ENCODE measurements around the gene ZNF106. TPM values are rescaled to one million over a fixed set of nuclear protein-coding genes. Genes with fewer than 3 reads are reported as not detected.

Gene ZNF106
- total RNA-seq, 1 donor from 2014 or later, result 69.6 TPM

DNA sequence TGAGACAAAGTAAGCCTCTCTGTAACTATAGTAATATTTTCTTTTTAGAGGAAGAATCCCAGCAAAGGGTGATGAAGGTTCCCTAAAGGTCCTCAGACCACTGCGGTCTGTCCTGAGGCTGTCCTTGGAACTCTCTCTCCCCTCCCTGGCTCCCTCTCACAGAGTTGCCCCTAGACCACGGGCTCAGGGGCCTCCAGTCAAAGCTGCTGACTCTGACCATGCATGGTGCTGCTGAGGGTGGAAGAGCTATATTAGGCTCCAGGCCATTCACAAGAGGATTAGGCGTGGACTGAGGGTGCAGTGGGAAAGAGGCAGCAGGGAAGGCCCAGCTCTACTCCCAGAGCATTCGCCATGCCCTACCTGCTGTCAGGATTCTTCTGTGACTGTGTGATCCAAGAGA, 117.0 kb downstream of the ZNF106 start:
- no peaks in the 10 kb centered on the region for H3K79me2 ChIP-seq (ENCODE audit: insufficient read depth, low read length)
- Mint-ChIP-seq H3K9me3 (ENCODE audit: unreplicated experiment) (peaks cover 10% of the 10 kb centered on the region), H3K36me3 (ENCODE audit: low read depth, unreplicated experiment) (no peaks in the 10 kb centered on the region), H3K4me3 (ENCODE audit: unreplicated experiment) (no peak overlapping the region), H3K4me1 (ENCODE audit: low read depth, unreplicated experiment) (peaks cover 3% of the 10 kb centered on the region), H3K27ac (ENCODE audit: unreplicated experiment) (no peak overlapping the region), H3K27me3 (ENCODE audit: low read depth, unreplicated experiment) (no peaks in the 10 kb centered on the region)
- H3K4me3 ChIP-seq (ENCODE audit: insufficient read depth, low read depth, low read length), result no peak overlapping the region
- DNase-seq (ENCODE audit: low read depth) (no peak), FAIRE-seq (no peak)
- no peak overlapping the region for H2AFZ ChIP-seq (ENCODE audit: low read depth, low read length)
- no peaks in the 10 kb centered on the region for H3K4me1 ChIP-seq (ENCODE audit: insufficient read depth, low read length)
- no peaks in the 10 kb centered on the region for H3K9me3 ChIP-seq (ENCODE audit: insufficient read depth, low read depth, low read length)
- H3K27me3 ChIP-seq (ENCODE audit: insufficient read depth, low read length), result no peaks in the 10 kb centered on the region
- no peak overlapping the region for H3K9ac ChIP-seq (ENCODE audit: low read length)
- H4K20me1 ChIP-seq (ENCODE audit: insufficient read depth, low read length), result no peaks in the 10 kb centered on the region
- H3K27ac ChIP-seq (ENCODE audit: low read depth, low read length), result no peak overlapping the region
- no peaks in the 10 kb centered on the region for H3K36me3 ChIP-seq (ENCODE audit: insufficient read depth, low read length)
- no peak overlapping the region for H3K4me2 ChIP-seq (ENCODE audit: low read length)
- no peak for TF ChIP-seq EZH2 (IDR thresholded peaks at IDR 0.05; ENCODE audit: insufficient read depth, low read length)
- TF ChIP-seq, protein P1, sequence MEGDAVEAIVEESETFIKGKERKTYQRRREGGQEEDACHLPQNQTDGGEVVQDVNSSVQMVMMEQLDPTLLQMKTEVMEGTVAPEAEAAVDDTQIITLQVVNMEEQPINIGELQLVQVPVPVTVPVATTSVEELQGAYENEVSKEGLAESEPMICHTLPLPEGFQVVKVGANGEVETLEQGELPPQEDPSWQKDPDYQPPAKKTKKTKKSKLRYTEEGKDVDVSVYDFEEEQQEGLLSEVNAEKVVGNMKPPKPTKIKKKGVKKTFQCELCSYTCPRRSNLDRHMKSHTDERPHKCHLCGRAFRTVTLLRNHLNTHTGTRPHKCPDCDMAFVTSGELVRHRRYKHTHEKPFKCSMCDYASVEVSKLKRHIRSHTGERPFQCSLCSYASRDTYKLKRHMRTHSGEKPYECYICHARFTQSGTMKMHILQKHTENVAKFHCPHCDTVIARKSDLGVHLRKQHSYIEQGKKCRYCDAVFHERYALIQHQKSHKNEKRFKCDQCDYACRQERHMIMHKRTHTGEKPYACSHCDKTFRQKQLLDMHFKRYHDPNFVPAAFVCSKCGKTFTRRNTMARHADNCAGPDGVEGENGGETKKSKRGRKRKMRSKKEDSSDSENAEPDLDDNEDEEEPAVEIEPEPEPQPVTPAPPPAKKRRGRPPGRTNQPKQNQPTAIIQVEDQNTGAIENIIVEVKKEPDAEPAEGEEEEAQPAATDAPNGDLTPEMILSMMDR (IDR thresholded peaks at IDR 0.05; ENCODE audit: insufficient read depth, low read depth, low read length), result no peak

- no peak overlapping the region for H3K4me3 Mint-ChIP-seq (ENCODE audit: unreplicated experiment)
- peaks cover 6% of the 10 kb centered on the region for H3K4me1 Mint-ChIP-seq (ENCODE audit: low read depth, unreplicated experiment)
- Histone ChIP-seq H3K27ac (ENCODE audit: low read depth, low read length) (no peak overlapping the region), H3K79me2 (ENCODE audit: insufficient read depth, low read length) (no peaks in the 10 kb centered on the region), H3K36me3 (ENCODE audit: insufficient read depth, low read length) (no peaks in the 10 kb centered on the region), H2AFZ (ENCODE audit: low read depth, low read length) (no peak overlapping the region), H3K4me1 (ENCODE audit: insufficient read depth, low read length) (no peaks in the 10 kb centered on the region), H3K9ac (ENCODE audit: low read length) (no peak overlapping the region), H3K27me3 (ENCODE audit: insufficient read depth, low read length) (no peaks in the 10 kb centered on the region), H3K4me3 (ENCODE audit: insufficient read depth, low read depth, low read length) (no peak overlapping the region), H3K9me3 (ENCODE audit: insufficient read depth, low read depth, low read length) (no peaks in the 10 kb centered on the region), H3K4me2 (ENCODE audit: low read length) (no peak overlapping the region), H4K20me1 (ENCODE audit: insufficient read depth, low read length) (no peaks in the 10 kb centered on the region)
- H3K27ac Mint-ChIP-seq (ENCODE audit: unreplicated experiment), result no peak overlapping the region
- H3K9me3 Mint-ChIP-seq (ENCODE audit: unreplicated experiment), result peaks cover 10% of the 10 kb centered on the region
- no peaks in the 10 kb centered on the region for H3K27me3 Mint-ChIP-seq (ENCODE audit: low read depth, unreplicated experiment)
- TF ChIP-seq, protein P1 (IDR thresholded peaks at IDR 0.05; ENCODE audit: insufficient read depth, low read depth, low read length), result no peak
- no peak for TF ChIP-seq EZH2 (IDR thresholded peaks at IDR 0.05; ENCODE audit: insufficient read depth, low read length)
- DNase-seq (ENCODE audit: low read depth) (no peak), FAIRE-seq (no peak)
- H3K36me3 Mint-ChIP-seq (ENCODE audit: low read depth, unreplicated experiment), result no peaks in the 10 kb centered on the region
These were observed 117.7 kb downstream of the ZNF106 start for GRCh38 chr15:42373274-42373673.

GRCh38 chr15:42371096-42371495, 119.8 kb downstream of the ZNF106 start:
- FAIRE-seq, result no peak
- no peak overlapping the region for H3K4me2 ChIP-seq (ENCODE audit: low read length)
- H3K4me1 ChIP-seq (ENCODE audit: insufficient read depth, low read length), result no peaks in the 10 kb centered on the region
- no peaks in the 10 kb centered on the region for H4K20me1 ChIP-seq (ENCODE audit: insufficient read depth, low read length)
- H3K27ac Mint-ChIP-seq (ENCODE audit: unreplicated experiment), result no peak overlapping the region
- H3K9me3 Mint-ChIP-seq (ENCODE audit: unreplicated experiment), result peaks cover 4% of the 10 kb centered on the region
- no peak for DNase-seq (ENCODE audit: low read depth)
- H3K27me3 Mint-ChIP-seq (ENCODE audit: low read depth, unreplicated experiment), result no peaks in the 10 kb centered on the region
- H2AFZ ChIP-seq (ENCODE audit: low read depth, low read length), result no peak overlapping the region
- TF ChIP-seq EZH2 (IDR thresholded peaks at IDR 0.05; ENCODE audit: insufficient read depth, low read length), result no peak
- TF ChIP-seq, protein P1 (IDR thresholded peaks at IDR 0.05; ENCODE audit: insufficient read depth, low read depth, low read length), result no peak
- no peak overlapping the region for H3K27ac ChIP-seq (ENCODE audit: low read depth, low read length)
- peaks cover 2% of the 10 kb centered on the region for H3K36me3 Mint-ChIP-seq (ENCODE audit: low read depth, unreplicated experiment)
- peaks cover 9% of the 10 kb centered on the region for H3K4me1 Mint-ChIP-seq (ENCODE audit: low read depth, unreplicated experiment)
- H3K9me3 ChIP-seq (ENCODE audit: insufficient read depth, low read depth, low read length), result no peaks in the 10 kb centered on the region
- no peak overlapping the region for H3K4me3 ChIP-seq (ENCODE audit: insufficient read depth, low read depth, low read length)
- no peak overlapping the region for H3K9ac ChIP-seq (ENCODE audit: low read length)
- H3K79me2 ChIP-seq (ENCODE audit: insufficient read depth, low read length), result no peaks in the 10 kb centered on the region
- no peaks in the 10 kb centered on the region for H3K36me3 ChIP-seq (ENCODE audit: insufficient read depth, low read length)
- no peak overlapping the region for H3K4me3 Mint-ChIP-seq (ENCODE audit: unreplicated experiment)
- H3K27me3 ChIP-seq (ENCODE audit: insufficient read depth, low read length), result no peaks in the 10 kb centered on the region
